Heart left ventricle (tissue), 16 donors: Measurements from ENCODE around the gene CDC7. TPM values are rescaled to one million over a fixed set of nuclear protein-coding genes. Genes with fewer than 3 reads are reported as not detected.
A peak's percentile ranks its signal among the peaks of the same experiment; 100 is the strongest.

Experiments
- ATAC-seq, 4 donors: fragments of 200-7000 bp; cut with Tn5 transposase; one replicate each; pipeline ENCODE4 v1.9.1; 2020 to 2022; ENCODE audit warnings: moderate library complexity in 4 of 4, mild to moderate bottlenecking in 3 of 4, moderate number of reproducible peaks in 1 of 4
- DNase-seq, 5 donors: peaks; one replicate each; pipeline ENCODE4 v3.0.0-alpha.2; 2020
- H3K27ac ChIP-seq, 12 donors: fragments of 200-600 bp; sonication (generic) in 4 of 12; one replicate each; pipeline versions ENCODE4 v1.5.0 to v1.8.0; 2016 to 2022; ENCODE audit warnings: mild to moderate bottlenecking in 2 of 12
- H3K27me3 ChIP-seq, 9 donors: fragments of 200-600 bp; sonication (generic) in 2 of 9; one replicate each; pipeline versions ENCODE4 v1.5.1 to v1.8.0; 2016 to 2022; ENCODE audit warnings: mild to moderate bottlenecking in 3 of 9
- H3K36me3 ChIP-seq, 9 donors: fragments of 200-600 bp; sonication (generic) in 2 of 9; one replicate each; pipeline versions ENCODE4 v1.5.0 to v1.8.0; 2018 to 2022; ENCODE audit warnings: mild to moderate bottlenecking in 2 of 9
- H3K4me1 ChIP-seq, 12 donors: fragments of 200-600 bp; sonication (generic) in 4 of 12; one replicate each; pipeline versions ENCODE4 v1.5.0 to v1.8.0; 2016 to 2022; ENCODE audit warnings: mild to moderate bottlenecking in 3 of 12
- H3K4me3 ChIP-seq, 12 donors: fragments of 200-600 bp; sonication (generic) in 4 of 12; one replicate each; pipeline versions ENCODE4 v1.5.0 to v1.8.0; 2017 to 2022; ENCODE audit warnings: mild to moderate bottlenecking in 9 of 12, moderate library complexity in 4 of 12
- H3K9me3 ChIP-seq, 12 donors: fragments of 200-600 bp; sonication (generic) in 4 of 12; one replicate each; pipeline versions ENCODE4 v1.5.0 to v1.8.0; 2016 to 2022; ENCODE audit warnings: mild to moderate bottlenecking in 1 of 12
- POLR2A ChIP-seq, 2 donors: fragments of 450-650 bp; IDR thresholded peaks; one replicate each; pipeline ENCODE4 v1.6.1; 2017; ENCODE audit warnings: antibody characterized with exemption in 2 of 2, mild to moderate bottlenecking in 2 of 2, moderate library complexity in 2 of 2
- WGBS, 4 donors: extraction: QIAGEN DNeasy Blood & Tissue Kit in 2 of 4; methylation state at CpG; one replicate each; pipeline versions ENCODE4 v1.1.5 to v1.1.7; 2013 to 2018; 5-methylcytosine and 5-hydroxymethylcytosine counted together
- intact Hi-C, 10 donors: fragments of 100-400 bp; cut with DNase I; formaldehyde crosslinking; loops; one replicate each; pipeline versions ENCODE4 v1.11.1 to v1.14.2; 2022
- polyA plus RNA-seq, 2 donors: library from polyadenylated mRNA; stranded (reverse); fragments of 200-250 nt; gene quantifications; one replicate each; pipeline ENCODE4 v1.2.3, GENCODE V29; 2013
- total RNA-seq, 9 donors: library from RNA; depleted of rRNA in 2 of 9; stranded (reverse); fragments of >200 nt in 2 of 9; fragmentation: NEBNext Ultra II Directional in 3 of 9; extraction: Animal tissue kit (Norgen Biotek cat#: 25700) in 3 of 9; gene quantifications; one replicate each; pipeline versions ENCODE4 v1.1.0 to v1.2.4, GENCODE V29; 2016 to 2023
- TF ChIP-seq, protein P1 (sequence below), 12 donors: fragments of 200-600 bp; sonication (generic) in 4 of 12; IDR thresholded peaks; one replicate each; pipeline versions ENCODE4 v1.5.0 to v1.8.0; 2018 to 2022; ENCODE audit warnings: antibody characterized with exemption in 12 of 12, mild to moderate bottlenecking in 5 of 12
- donor health status: ischemic (EF 13 %, LVEDD 7.1; RV severe dilation, severe dysfunction).
- donor health status: healthy with polysubstance abuse.
- donor health status: DM: no; HTN: yes; CAD: no.
- donor health status: DM: no; HTN: no; CAD: no.
- donor health status: ischemic (EF 25% LVEDD 6.9; RV normal size, moderate dysfunction).
- donor health status: ischemic (EF 25% LVEDD 5.7; RV mildly dilated, moderate dysfunction).
- donor health status: healthy.
- donor health status: DM: yes; HTN: yes; CAD: no.
- donor health status: ischemic (EF 35%, LVEDD 5.7; RV mildly dilated, moderate dysfunction).
- donor health status: nonischemic (EF 11% LVEDD 7.7; RV severe dilation, severe dysfunction).
- donor health status: DM: yes; HTN: yes; CAD: no.
- donor health status: PGD.
- donor health status: ischemic (EF 29% LVEDD 5.4; RV normal size, mild dysfunction).
- donor health status: nonischemic (EF 23%, LVEDD 6.1; RV moderate dilation, normal function).

CDC7 gene
- total and polyA plus RNA-seq, 11 donors: 0.30 to 6.3 (median 0.97) TPM

DNA sequence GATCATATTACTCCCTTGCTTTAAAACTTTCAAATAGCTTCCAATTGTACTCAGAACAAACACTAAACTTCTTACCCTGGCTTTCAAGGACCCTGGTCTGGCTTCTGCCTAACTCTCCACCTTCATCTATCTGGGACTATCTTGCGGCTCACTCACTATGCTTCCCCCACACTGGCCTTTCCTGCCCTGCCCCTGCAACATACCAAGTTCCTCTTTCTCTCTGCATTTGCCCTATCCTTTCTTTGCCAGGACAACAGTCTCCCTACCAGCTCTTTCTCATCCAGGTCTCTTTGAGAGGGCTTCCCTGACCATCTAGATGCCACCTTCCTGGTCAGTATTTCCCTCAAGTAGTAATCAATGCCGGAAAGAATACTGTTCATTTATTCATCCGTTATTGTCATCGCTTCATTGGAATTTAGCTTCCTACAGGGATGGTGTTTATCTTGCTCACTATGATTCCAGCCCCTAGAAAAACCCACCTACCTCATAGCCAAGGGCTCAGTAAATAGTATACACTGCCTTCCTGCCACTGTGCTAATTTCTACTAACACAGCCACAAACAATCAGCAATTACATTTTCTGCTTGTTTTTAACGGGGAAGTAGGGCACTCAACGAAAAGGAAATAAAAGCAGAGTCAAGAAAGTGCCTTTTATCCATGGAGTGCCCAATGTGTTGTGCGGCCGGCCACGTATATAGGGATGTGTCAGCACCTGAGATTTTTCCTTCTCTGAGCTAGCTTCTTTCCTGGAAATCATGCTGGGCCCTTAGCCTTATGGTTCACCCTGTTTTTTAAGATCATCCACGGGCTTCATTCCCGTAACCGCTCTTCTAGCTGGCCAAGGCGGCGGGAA is 521 bp upstream of the CDC7 start:
- ATAC-seq (peak in 1 of 4 donors; percentile 1), DNase-seq (no peak)
- H3K36me3 ChIP-seq: no peaks in the 10 kb centered on the region
- H3K4me1 ChIP-seq: peaks cover 0 to 28% (median 13%) of the 10 kb centered on the region in 12 donors
- no peak for TF ChIP-seq POLR2A (IDR thresholded peaks at IDR 0.05)
- TF ChIP-seq, protein P1, sequence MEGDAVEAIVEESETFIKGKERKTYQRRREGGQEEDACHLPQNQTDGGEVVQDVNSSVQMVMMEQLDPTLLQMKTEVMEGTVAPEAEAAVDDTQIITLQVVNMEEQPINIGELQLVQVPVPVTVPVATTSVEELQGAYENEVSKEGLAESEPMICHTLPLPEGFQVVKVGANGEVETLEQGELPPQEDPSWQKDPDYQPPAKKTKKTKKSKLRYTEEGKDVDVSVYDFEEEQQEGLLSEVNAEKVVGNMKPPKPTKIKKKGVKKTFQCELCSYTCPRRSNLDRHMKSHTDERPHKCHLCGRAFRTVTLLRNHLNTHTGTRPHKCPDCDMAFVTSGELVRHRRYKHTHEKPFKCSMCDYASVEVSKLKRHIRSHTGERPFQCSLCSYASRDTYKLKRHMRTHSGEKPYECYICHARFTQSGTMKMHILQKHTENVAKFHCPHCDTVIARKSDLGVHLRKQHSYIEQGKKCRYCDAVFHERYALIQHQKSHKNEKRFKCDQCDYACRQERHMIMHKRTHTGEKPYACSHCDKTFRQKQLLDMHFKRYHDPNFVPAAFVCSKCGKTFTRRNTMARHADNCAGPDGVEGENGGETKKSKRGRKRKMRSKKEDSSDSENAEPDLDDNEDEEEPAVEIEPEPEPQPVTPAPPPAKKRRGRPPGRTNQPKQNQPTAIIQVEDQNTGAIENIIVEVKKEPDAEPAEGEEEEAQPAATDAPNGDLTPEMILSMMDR (IDR thresholded peaks at IDR 0.05): no peak
- H3K27ac ChIP-seq: peak overlapping the region; percentile 54 to 92 (median 84)
- intact Hi-C loops: loop anchor here (2.0 to 10.0 kb wide), 8 partner anchors 93 to 795 kb away; partner anchors contain the start of genes HFM1 (in 5 of the 10), GLMN (in 3 of the 10), RPAP2 (in 3 of the 10) and ZNF644 (in 1 of the 10)
- no peaks in the 10 kb centered on the region for H3K9me3 ChIP-seq
- 17 to 23% (median 19%) methylated on average over 14 of the region's 14 CpGs for WGBS, 4 donors
- no peaks in the 10 kb centered on the region for H3K27me3 ChIP-seq
- H3K4me3 ChIP-seq: peak overlapping the region; percentile 45 to 79 (median 64)

DNA sequence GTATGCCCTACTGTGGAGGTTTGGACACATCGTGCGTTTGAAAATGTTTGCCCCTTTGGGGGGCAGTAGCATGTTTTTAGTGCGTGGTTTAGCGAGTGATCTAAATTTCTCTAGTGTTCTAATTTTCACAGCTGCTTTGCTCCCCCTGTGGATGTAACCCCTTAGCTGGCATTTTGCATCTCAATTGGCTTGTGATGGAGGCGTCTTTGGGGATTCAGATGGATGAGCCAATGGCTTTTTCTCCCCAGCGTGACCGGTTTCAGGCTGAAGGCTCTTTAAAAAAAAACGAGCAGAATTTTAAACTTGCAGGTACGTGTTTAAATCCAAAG is 836 bp downstream of the CDC7 start:
- Histone ChIP-seq H3K9me3 (no peaks in the 10 kb centered on the region), H3K36me3 (no peaks in the 10 kb centered on the region), H3K27ac (peak overlapping the region in 11 of 12 donors; percentile 71 to 92 (median 84)), H3K4me3 (peak overlapping the region; percentile 45 to 79 (median 64)), H3K27me3 (no peaks in the 10 kb centered on the region), H3K4me1 (peaks cover 0 to 35% (median 13%) of the 10 kb centered on the region in 12 donors)
- 1 to 2% (median 1%) methylated on average over 9 of the region's 9 CpGs for WGBS, 4 donors
- DNase-seq: no peak
- TF ChIP-seq, protein P1 (IDR thresholded peaks at IDR 0.05): peak in 3 of 12 donors; percentile 1 to 17 (median 4)
- no peak for TF ChIP-seq POLR2A (IDR thresholded peaks at IDR 0.05)
- ATAC-seq: no peak
- intact Hi-C loops: loop anchor here in 8 of 10 donors (2.0 to 10.0 kb wide), 7 partner anchors 97 to 793 kb away; partner anchors contain the start of genes GLMN (in 3 of the 8), HFM1 (in 3 of the 8), RPAP2 (in 3 of the 8) and ZNF644 (in 1 of the 8)

DNA sequence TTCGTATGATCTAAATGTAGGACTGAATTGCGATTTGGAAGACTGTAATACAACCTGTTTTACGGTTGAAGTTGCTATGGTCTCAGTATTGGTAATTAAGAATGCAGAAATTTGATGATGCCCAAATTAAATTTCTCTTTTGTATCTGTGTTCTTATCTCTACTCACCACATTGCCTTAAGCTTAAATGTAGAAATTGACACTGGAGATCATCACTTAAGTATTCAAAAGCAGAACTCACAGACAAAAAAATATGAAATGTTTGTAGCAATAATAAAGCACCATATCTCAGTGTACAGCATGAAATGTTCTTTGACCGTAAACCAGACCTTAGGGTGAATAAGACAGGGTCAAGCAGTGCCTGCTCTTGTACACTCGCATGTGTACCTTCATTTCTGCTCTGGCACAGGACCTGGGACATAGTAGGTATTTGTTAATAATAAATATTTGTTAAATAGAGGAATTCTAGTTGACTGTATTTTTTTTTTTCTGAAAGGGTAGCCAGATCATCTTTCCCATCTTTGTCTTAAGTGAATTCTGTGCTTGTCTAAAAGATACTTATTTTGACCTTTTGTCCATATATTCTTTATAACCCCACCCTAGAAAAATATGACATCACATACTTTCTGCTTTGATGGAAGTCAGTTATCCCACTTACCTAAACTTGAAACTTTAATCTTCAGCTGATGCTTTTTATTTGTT is 1.5 kb downstream of the CDC7 start:
- 32 to 39% (median 37%) methylated on average over 5 of the region's 5 CpGs for WGBS, 4 donors
- intact Hi-C loops: loop anchor here in 8 of 10 donors (2.0 to 10.0 kb wide), 7 partner anchors 97 to 793 kb away; partner anchors contain the start of genes GLMN (in 3 of the 8), HFM1 (in 3 of the 8), RPAP2 (in 3 of the 8) and ZNF644 (in 1 of the 8)
- Histone ChIP-seq H3K36me3 (no peaks in the 10 kb centered on the region), H3K9me3 (no peaks in the 10 kb centered on the region), H3K27me3 (no peaks in the 10 kb centered on the region), H3K4me3 (peak overlapping the region in 9 of 12 donors; percentile 48 to 79 (median 66)), H3K27ac (peak overlapping the region in 5 of 12 donors; percentile 83 to 92 (median 86)), H3K4me1 (peaks cover 0 to 35% (median 13%) of the 10 kb centered on the region in 12 donors)
- ATAC-seq (no peak), DNase-seq (no peak)
- TF ChIP-seq, protein P1 (IDR thresholded peaks at IDR 0.05): no peak
- no peak for TF ChIP-seq POLR2A (IDR thresholded peaks at IDR 0.05)
